ENCODE results near the gene MRPL38.

DNA sequence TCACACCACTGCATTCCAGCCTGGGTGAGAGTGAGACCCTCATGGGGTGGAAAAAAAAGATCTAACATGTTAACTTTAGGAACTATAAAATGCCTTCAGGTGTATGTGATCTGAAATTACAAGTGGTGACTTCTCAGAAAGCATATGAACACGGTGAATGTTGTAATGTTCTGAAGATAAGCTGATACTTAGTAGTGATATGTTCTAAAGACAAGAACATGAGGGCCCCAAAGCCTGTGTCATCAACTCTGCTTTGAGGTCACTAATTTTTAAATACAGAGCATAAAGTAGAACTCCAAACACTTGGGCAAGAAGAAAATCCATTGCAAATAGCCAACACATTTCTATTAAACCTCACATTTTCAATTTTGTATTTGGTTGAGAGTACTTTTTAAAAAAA, 38.8 kb upstream of the MRPL38 start:
- no peak for TF ChIP-seq CTCF (conservative IDR thresholded peaks at IDR 0.05)
- no peak for TF ChIP-seq EZH2 (IDR thresholded peaks at IDR 0.05; ENCODE audit: low read depth)

Data from PC-9 (cell line).